CD14-positive monocyte (primary cell): ENCODE results near the gene CSK. TPM values are rescaled to one million over a fixed set of nuclear protein-coding genes. Genes with fewer than 3 reads are reported as not detected.

Experiments
- DNase-seq, 3 donors: peaks; one replicate each; pipeline ENCODE4 v3.0.0-alpha.2; 2011 to 2022
- H2AFZ ChIP-seq: 2 replicates; pipeline ENCODE4 v1.6.0; 2012; ENCODE audit warnings: mild to moderate bottlenecking, low read depth, low read length, inconsistent platforms; ENCODE audit not compliant: insufficient read depth, poor library complexity, severe bottlenecking
- H3K27ac ChIP-seq, 2 donors: 1 replicate in 1 of 2; 2 replicates in 1 of 2; pipeline ENCODE4 v1.5.1; 2012 to 2013; ENCODE audit warnings: low read length in 2 of 2, control low read depth in 1 of 2, inconsistent platforms in 1 of 2, low read depth in 1 of 2, mild to moderate bottlenecking in 1 of 2
- H3K27me3 ChIP-seq, 2 donors: one replicate each; pipeline versions ENCODE4 v1.6.0 to v1.6.1; 2011 to 2013; ENCODE audit warnings: low read length in 2 of 2; ENCODE audit not compliant: control insufficient read depth in 2 of 2, insufficient read depth in 2 of 2
- H3K36me3 ChIP-seq, 2 donors: replicated peaks in 1 of 2; 1 replicate in 1 of 2; 2 replicates in 1 of 2; pipeline versions ENCODE4 v1.5.1 to v1.6.1; 2012 to 2013; ENCODE audit warnings: low read length in 2 of 2, control low read depth in 1 of 2, inconsistent platforms in 1 of 2, mild to moderate bottlenecking in 1 of 2; ENCODE audit not compliant: insufficient read depth in 2 of 2, control insufficient read depth in 1 of 2
- H3K4me1 ChIP-seq, 2 donors: 1 replicate in 1 of 2; 2 replicates in 1 of 2; pipeline versions ENCODE4 v1.5.1 to v1.6.1; 2012 to 2013; ENCODE audit warnings: low read length in 2 of 2, control low read depth in 1 of 2, inconsistent platforms in 1 of 2, mild to moderate bottlenecking in 1 of 2, moderate library complexity in 1 of 2; ENCODE audit not compliant: insufficient read depth in 2 of 2, control insufficient read depth in 1 of 2
- H3K4me2 ChIP-seq: replicated peaks from 2 replicates; pipeline ENCODE3; 2012; ENCODE audit warnings: low read length, moderate library complexity, mild to moderate bottlenecking; ENCODE audit not compliant: poor library complexity, severe bottlenecking; ENCODE audit errors: extremely low read depth
- H3K4me3 ChIP-seq, 3 experiments: fragments of 200-600 bp in 1 of 3; sonication (generic) in 1 of 3; replicated peaks in 1 of 3; 1 replicate in 2 of 3; 2 replicates in 1 of 3; pipeline ENCODE4 v1.5.1; 2011 to 2013; ENCODE audit warnings: low read length in 3 of 3, mild to moderate bottlenecking in 3 of 3, control low read depth in 2 of 3, low read depth in 2 of 3, inconsistent platforms in 1 of 3, moderate library complexity in 1 of 3
- H3K79me2 ChIP-seq: 2 replicates; pipeline ENCODE4 v1.6.0; 2012; ENCODE audit warnings: mild to moderate bottlenecking, control low read depth, inconsistent platforms, low read length, moderate library complexity; ENCODE audit not compliant: insufficient read depth
- H3K9ac ChIP-seq: 2 replicates; pipeline ENCODE4 v1.6.0; 2017; ENCODE audit warnings: low read length, mild to moderate bottlenecking; ENCODE audit not compliant: insufficient read depth, poor library complexity, severe bottlenecking
- H3K9me3 ChIP-seq, 2 donors: replicated peaks in 1 of 2; 1 replicate in 1 of 2; 2 replicates in 1 of 2; pipeline versions ENCODE4 v1.5.1 to v1.6.1; 2012 to 2013; ENCODE audit warnings: low read length in 2 of 2, control low read depth in 1 of 2; ENCODE audit not compliant: control insufficient read depth in 1 of 2, insufficient read depth in 1 of 2
- H4K20me1 ChIP-seq: 2 replicates; pipeline ENCODE4 v1.6.0; 2012; ENCODE audit warnings: mild to moderate bottlenecking, low read length, control low read depth, moderate library complexity; ENCODE audit not compliant: insufficient read depth
- H3K27ac Mint-ChIP-seq, 7 donors: one replicate each; pipeline ENCODE4 v1.8.0; 2020; ENCODE audit warnings: mild to moderate bottlenecking in 7 of 7, mixed read lengths in 7 of 7, moderate library complexity in 6 of 7, inconsistent platforms in 2 of 7
- H3K27me3 Mint-ChIP-seq, 3 donors: one replicate each; pipeline ENCODE4 v1.8.0; 2021 to 2022; ENCODE audit warnings: low read depth in 3 of 3, mild to moderate bottlenecking in 3 of 3, mixed read lengths in 3 of 3, moderate library complexity in 3 of 3, inconsistent platforms in 1 of 3
- H3K36me3 Mint-ChIP-seq, 2 donors: one replicate each; pipeline ENCODE4 v1.8.0; 2020; ENCODE audit warnings: mixed read lengths in 2 of 2, inconsistent platforms in 1 of 2, mild to moderate bottlenecking in 1 of 2
- H3K4me1 Mint-ChIP-seq: one replicate; pipeline ENCODE4 v1.8.0; 2020; ENCODE audit warnings: mild to moderate bottlenecking, mixed read lengths
- H3K4me3 Mint-ChIP-seq, 2 donors: one replicate each; pipeline ENCODE4 v1.8.0; 2020; ENCODE audit warnings: mild to moderate bottlenecking in 2 of 2, mixed read lengths in 2 of 2, moderate library complexity in 1 of 2
- H3K9me3 Mint-ChIP-seq, 7 donors: one replicate each; pipeline ENCODE4 v1.8.0; 2020 to 2022; ENCODE audit warnings: mixed read lengths in 7 of 7, mild to moderate bottlenecking in 6 of 7, moderate library complexity in 6 of 7, inconsistent platforms in 2 of 7
- CTCF ChIP-seq: fragments of 200-600 bp; IDR thresholded peaks from one replicate; pipeline ENCODE4 v1.8.0; 2022; ENCODE audit warnings: antibody characterized with exemption, mild to moderate bottlenecking
- WGBS: methylation state at CpG from one replicate; pipeline ENCODE4 v1.1.5; 2013; ENCODE audit warnings: missing lambda C conversion rate; ENCODE audit not compliant: insufficient coverage; 5-methylcytosine and 5-hydroxymethylcytosine counted together
- intact Hi-C, 2 donors: fragments of 100-400 bp; cut with micrococcal nuclease; formaldehyde crosslinking; loops; one replicate each; pipeline versions ENCODE4 v1.15.0 to v1.15.1; 2023
- polyA plus RNA-seq, 3 donors: library from polyadenylated mRNA; depleted of rRNA in 1 of 3; unstranded in 2 of 3; stranded (reverse) in 1 of 3; fragments of 300-500 nt in 2 of 3; fragments of >200 nt in 1 of 3; fragmentation: Illumina TruSeq in 2 of 3; gene quantifications; 1 replicate in 2 of 3; 2 replicates in 1 of 3; pipeline ENCODE4 v1.2.3, GENCODE V29; 2012 to 2021

The CSK gene
- polyA plus RNA-seq, 3 donors: 79.0 to 426 (median 106) TPM

DNA sequence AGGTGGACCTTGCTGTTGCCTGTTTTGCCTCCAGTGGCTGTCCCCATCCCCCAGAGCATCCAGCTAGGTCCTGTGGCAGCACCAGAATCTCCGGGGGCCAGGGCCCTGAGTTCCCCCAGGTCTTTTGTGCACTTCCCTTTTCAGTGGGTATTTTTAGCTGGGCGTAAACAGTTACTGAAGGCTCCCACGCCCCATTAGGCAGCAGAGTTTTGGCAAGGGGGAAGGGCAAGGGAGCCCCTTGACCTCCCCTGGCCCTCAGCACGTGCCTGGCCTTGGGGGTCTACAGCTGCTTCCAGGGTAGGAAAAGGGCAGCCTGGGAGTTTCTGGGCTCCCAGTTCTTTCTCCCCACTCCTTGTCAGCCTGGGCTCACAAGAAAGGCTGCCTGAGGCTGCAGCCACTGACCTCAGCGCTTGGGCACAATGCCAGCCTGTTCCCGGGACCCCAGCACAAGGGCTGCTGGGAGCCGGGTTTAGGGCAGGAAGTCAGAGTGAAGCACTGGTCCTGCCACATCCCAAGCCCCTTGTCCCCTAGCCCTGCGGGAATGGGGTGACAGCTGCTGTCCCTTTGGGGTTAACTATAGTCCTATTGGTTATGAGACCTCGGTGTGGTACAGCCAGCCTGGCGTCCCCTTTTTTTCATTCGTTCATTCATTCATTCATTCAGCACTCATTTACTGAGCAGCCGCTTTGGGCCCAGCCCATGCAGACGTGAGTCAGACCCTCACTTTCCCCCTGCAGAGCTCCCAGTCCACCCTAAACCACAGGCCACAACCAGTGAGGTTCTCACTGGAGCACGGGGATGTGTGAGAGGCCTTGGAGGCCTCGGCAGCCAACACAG lies 8.4 kb downstream of the CSK start:
- Histone ChIP-seq H3K79me2 (peaks cover 94% of the 10 kb centered on the region), H4K20me1 (peaks cover 42% of the 10 kb centered on the region), H3K4me2 (peak overlapping the region; percentile 93), H3K27ac (peak overlapping the region; percentile 96 to 97), H2AFZ (no peak overlapping the region), H3K4me3 (peak overlapping the region; percentile 17 to 100 (median 46)), H3K9me3 (no peaks in the 10 kb centered on the region), H3K9ac (peak overlapping the region; percentile 76), H3K27me3 (no peaks in the 10 kb centered on the region), H3K4me1 (peaks cover 89 to 100% of the 10 kb centered on the region in 2 donors), H3K36me3 (peaks cover 17 to 34% of the 10 kb centered on the region in 2 donors)
- 2% methylated on average over 7 of the region's 15 CpGs for WGBS
- H3K36me3 Mint-ChIP-seq: peaks cover 39 to 62% of the 10 kb centered on the region in 2 donors
- peak overlapping the region; percentile 99 to 100 (median 100) for H3K27ac Mint-ChIP-seq
- DNase-seq: peak; percentile 65 to 78 (median 66)
- peaks cover 92% of the 10 kb centered on the region for H3K4me1 Mint-ChIP-seq
- intact Hi-C loops: loop anchor here in 1 of 2 donors (1.0 kb wide), 1 partner anchor 9 kb away; no protein-coding TSS in a partner anchor
- peaks cover 0 to 2% (median 0%) of the 10 kb centered on the region in 3 donors for H3K27me3 Mint-ChIP-seq
- peak overlapping the region; percentile 94 to 95 for H3K4me3 Mint-ChIP-seq
- H3K9me3 Mint-ChIP-seq: no peaks in the 10 kb centered on the region
- no peak for TF ChIP-seq CTCF

GRCh38 chr15:74791007-74791406 lies 9.1 kb downstream of the CSK start:
- Mint-ChIP-seq H3K27me3 (peaks cover 0 to 2% (median 0%) of the 10 kb centered on the region in 3 donors), H3K36me3 (peaks cover 38 to 60% of the 10 kb centered on the region in 2 donors), H3K9me3 (no peaks in the 10 kb centered on the region), H3K27ac (peak overlapping the region; percentile 68 to 100 (median 99)), H3K4me3 (peak overlapping the region; percentile 48 to 95), H3K4me1 (peaks cover 89% of the 10 kb centered on the region)
- H3K27ac ChIP-seq: peak overlapping the region; percentile 96 to 97
- intact Hi-C loops: no loop called here
- H3K4me3 ChIP-seq: peak overlapping the region in 1 of 3 experiments; percentile 100
- no CpG with 5 or more reads among the region's 1 CpG for WGBS
- no peak for TF ChIP-seq CTCF
- peak overlapping the region; percentile 93 for H3K4me2 ChIP-seq
- H3K36me3 ChIP-seq: peaks cover 14 to 36% of the 10 kb centered on the region in 2 donors
- no peak overlapping the region for H2AFZ ChIP-seq
- H3K79me2 ChIP-seq: peaks cover 94% of the 10 kb centered on the region
- no peaks in the 10 kb centered on the region for H3K27me3 ChIP-seq
- H3K9me3 ChIP-seq: no peaks in the 10 kb centered on the region
- peaks cover 82 to 98% of the 10 kb centered on the region in 2 donors for H3K4me1 ChIP-seq
- peaks cover 49% of the 10 kb centered on the region for H4K20me1 ChIP-seq
- peak overlapping the region; percentile 76 for H3K9ac ChIP-seq
- no peak for DNase-seq
